ENCODE data around the gene ZNF208.
"Not testable (repeated sequence)": the region's sequence is repeated elsewhere in the genome, so short reads cannot be mapped to it uniquely, and the experiment has no call there.

DNA sequence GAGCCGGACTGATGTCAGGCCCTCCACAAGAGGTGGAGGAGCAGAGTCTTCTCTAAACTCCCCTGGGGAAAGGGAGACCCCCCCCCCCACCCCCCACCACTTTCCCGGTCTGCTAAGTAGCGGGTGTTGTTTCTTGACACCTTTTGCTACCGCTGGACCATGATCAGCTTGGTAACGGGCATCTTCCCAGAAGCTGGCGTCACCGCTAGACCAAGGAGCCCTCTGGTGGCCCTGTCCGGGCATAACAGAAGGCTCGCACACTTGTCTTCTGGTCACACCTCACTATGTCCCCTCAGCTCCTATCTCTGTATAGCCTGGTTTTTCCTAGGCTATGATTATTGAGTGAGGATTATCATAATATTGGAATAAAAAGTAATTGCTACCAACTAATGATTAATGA, 120.7 kb downstream of the ZNF208 start:
- TF ChIP-seq, protein P1, sequence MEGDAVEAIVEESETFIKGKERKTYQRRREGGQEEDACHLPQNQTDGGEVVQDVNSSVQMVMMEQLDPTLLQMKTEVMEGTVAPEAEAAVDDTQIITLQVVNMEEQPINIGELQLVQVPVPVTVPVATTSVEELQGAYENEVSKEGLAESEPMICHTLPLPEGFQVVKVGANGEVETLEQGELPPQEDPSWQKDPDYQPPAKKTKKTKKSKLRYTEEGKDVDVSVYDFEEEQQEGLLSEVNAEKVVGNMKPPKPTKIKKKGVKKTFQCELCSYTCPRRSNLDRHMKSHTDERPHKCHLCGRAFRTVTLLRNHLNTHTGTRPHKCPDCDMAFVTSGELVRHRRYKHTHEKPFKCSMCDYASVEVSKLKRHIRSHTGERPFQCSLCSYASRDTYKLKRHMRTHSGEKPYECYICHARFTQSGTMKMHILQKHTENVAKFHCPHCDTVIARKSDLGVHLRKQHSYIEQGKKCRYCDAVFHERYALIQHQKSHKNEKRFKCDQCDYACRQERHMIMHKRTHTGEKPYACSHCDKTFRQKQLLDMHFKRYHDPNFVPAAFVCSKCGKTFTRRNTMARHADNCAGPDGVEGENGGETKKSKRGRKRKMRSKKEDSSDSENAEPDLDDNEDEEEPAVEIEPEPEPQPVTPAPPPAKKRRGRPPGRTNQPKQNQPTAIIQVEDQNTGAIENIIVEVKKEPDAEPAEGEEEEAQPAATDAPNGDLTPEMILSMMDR (IDR thresholded peaks at IDR 0.05; ENCODE audit: low read depth, low read length, missing input control), result not testable (repeated sequence)
- TF ChIP-seq, protein P2, sequence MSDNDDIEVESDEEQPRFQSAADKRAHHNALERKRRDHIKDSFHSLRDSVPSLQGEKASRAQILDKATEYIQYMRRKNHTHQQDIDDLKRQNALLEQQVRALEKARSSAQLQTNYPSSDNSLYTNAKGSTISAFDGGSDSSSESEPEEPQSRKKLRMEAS (IDR thresholded peaks at IDR 0.05), result not testable (repeated sequence)
- TF ChIP-seq, protein P3, sequence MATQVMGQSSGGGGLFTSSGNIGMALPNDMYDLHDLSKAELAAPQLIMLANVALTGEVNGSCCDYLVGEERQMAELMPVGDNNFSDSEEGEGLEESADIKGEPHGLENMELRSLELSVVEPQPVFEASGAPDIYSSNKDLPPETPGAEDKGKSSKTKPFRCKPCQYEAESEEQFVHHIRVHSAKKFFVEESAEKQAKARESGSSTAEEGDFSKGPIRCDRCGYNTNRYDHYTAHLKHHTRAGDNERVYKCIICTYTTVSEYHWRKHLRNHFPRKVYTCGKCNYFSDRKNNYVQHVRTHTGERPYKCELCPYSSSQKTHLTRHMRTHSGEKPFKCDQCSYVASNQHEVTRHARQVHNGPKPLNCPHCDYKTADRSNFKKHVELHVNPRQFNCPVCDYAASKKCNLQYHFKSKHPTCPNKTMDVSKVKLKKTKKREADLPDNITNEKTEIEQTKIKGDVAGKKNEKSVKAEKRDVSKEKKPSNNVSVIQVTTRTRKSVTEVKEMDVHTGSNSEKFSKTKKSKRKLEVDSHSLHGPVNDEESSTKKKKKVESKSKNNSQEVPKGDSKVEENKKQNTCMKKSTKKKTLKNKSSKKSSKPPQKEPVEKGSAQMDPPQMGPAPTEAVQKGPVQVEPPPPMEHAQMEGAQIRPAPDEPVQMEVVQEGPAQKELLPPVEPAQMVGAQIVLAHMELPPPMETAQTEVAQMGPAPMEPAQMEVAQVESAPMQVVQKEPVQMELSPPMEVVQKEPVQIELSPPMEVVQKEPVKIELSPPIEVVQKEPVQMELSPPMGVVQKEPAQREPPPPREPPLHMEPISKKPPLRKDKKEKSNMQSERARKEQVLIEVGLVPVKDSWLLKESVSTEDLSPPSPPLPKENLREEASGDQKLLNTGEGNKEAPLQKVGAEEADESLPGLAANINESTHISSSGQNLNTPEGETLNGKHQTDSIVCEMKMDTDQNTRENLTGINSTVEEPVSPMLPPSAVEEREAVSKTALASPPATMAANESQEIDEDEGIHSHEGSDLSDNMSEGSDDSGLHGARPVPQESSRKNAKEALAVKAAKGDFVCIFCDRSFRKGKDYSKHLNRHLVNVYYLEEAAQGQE (IDR thresholded peaks at IDR 0.05), result not testable (repeated sequence)
- not testable (repeated sequence) for TF ChIP-seq SP1 (IDR thresholded peaks at IDR 0.05); HNF4G (IDR thresholded peaks at IDR 0.05); GABPA (IDR thresholded peaks at IDR 0.05 in 1 of 2, conservative IDR thresholded peaks at IDR 0.05 in 1 of 2)
- TF ChIP-seq, protein P4, sequence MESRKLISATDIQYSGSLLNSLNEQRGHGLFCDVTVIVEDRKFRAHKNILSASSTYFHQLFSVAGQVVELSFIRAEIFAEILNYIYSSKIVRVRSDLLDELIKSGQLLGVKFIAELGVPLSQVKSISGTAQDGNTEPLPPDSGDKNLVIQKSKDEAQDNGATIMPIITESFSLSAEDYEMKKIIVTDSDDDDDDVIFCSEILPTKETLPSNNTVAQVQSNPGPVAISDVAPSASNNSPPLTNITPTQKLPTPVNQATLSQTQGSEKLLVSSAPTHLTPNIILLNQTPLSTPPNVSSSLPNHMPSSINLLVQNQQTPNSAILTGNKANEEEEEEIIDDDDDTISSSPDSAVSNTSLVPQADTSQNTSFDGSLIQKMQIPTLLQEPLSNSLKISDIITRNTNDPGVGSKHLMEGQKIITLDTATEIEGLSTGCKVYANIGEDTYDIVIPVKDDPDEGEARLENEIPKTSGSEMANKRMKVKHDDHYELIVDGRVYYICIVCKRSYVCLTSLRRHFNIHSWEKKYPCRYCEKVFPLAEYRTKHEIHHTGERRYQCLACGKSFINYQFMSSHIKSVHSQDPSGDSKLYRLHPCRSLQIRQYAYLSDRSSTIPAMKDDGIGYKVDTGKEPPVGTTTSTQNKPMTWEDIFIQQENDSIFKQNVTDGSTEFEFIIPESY (IDR thresholded peaks at IDR 0.05), result not testable (repeated sequence)
- TF ChIP-seq RAD21 (IDR thresholded peaks at IDR 0.05), result peak; percentile 8 to 32
- TF ChIP-seq, protein P5, sequence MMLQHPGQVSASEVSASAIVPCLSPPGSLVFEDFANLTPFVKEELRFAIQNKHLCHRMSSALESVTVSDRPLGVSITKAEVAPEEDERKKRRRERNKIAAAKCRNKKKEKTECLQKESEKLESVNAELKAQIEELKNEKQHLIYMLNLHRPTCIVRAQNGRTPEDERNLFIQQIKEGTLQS (IDR thresholded peaks at IDR 0.05), result not testable (repeated sequence)

All from liver (tissue), 3 donors.